B cell (primary cell): ENCODE measurements around the gene EPSTI1. TPM values are rescaled to one million over a fixed set of nuclear protein-coding genes. Genes with fewer than 3 reads are reported as not detected.
"Not testable (repeated sequence)": the region's sequence is repeated elsewhere in the genome, so short reads cannot be mapped to it uniquely, and the experiment has no call there.

ENCODE experiments used
- ATAC-seq: fragments of 200-7000 bp; cut with Tn5 transposase; one replicate; pipeline ENCODE4 v1.10.0; 2021; ENCODE audit warnings: low read depth, mild to moderate bottlenecking, moderate number of reproducible peaks, moderate library complexity
- CTCF ChIA-PET: fragments of 350-600 bp; sonication (Branson Sonifier 250); formaldehyde crosslinking; loops from one replicate; lab custom pipeline; 2021; ENCODE audit warnings: antibody characterized with exemption, inconsistent platforms; lab: Charles Lee
- POLR2A ChIA-PET: fragments of 350-600 bp; sonication (Branson Sonifier 250); formaldehyde crosslinking; loops from one replicate; lab custom pipeline; 2021; ENCODE audit warnings: antibody characterized with exemption; lab: Charles Lee
- DNase-seq: peaks from one replicate; pipeline ENCODE4 v3.0.0; 2013
- H2AFZ ChIP-seq: 2 replicates; pipeline ENCODE4 v1.6.1; 2012; ENCODE audit warnings: mild to moderate bottlenecking, low read depth, low read length; ENCODE audit not compliant: insufficient read depth, poor library complexity, severe bottlenecking
- H3K27ac ChIP-seq, 2 donors: 1 replicate in 1 of 2; 2 replicates in 1 of 2; pipeline ENCODE4 v1.5.1; 2012 to 2013; ENCODE audit warnings: low read length in 2 of 2, mild to moderate bottlenecking in 2 of 2, moderate library complexity in 1 of 2
- H3K27me3 ChIP-seq, 4 experiments: fragments of 200-600 bp in 1 of 4; sonication (generic) in 1 of 4; replicated peaks in 1 of 4; 1 replicate in 2 of 4; 2 replicates in 2 of 4; pipeline versions ENCODE4 v1.6.1 to v1.7.0; 2013 to 2016; ENCODE audit warnings: low read length in 3 of 4, mild to moderate bottlenecking in 2 of 4, mixed read lengths in 1 of 4, moderate library complexity in 1 of 4; ENCODE audit not compliant: insufficient read depth in 4 of 4, control insufficient read depth in 3 of 4; ENCODE audit errors: control extremely low read depth in 1 of 4
- H3K36me3 ChIP-seq, 2 experiments: replicated peaks in 1 of 2; 1 replicate in 1 of 2; 2 replicates in 1 of 2; pipeline versions ENCODE4 v1.6.1 to v1.7.1; 2013; ENCODE audit warnings: low read length in 1 of 2; ENCODE audit not compliant: insufficient read depth in 2 of 2, control insufficient read depth in 1 of 2; ENCODE audit errors: control extremely low read depth in 1 of 2, extremely low read depth in 1 of 2
- H3K4me1 ChIP-seq, 2 donors: fragments of 200-600 bp in 1 of 2; sonication (generic) in 1 of 2; 1 replicate in 1 of 2; 2 replicates in 1 of 2; pipeline versions ENCODE4 v1.5.1 to v1.6.1; 2013 to 2017; ENCODE audit warnings: low read length in 2 of 2; ENCODE audit not compliant: control insufficient read depth in 2 of 2, insufficient read depth in 2 of 2
- H3K4me2 ChIP-seq: replicated peaks from 2 replicates; pipeline ENCODE3; 2012; ENCODE audit warnings: mild to moderate bottlenecking, low read depth, low read length; ENCODE audit not compliant: poor library complexity, severe bottlenecking
- H3K4me3 ChIP-seq, 5 experiments: fragments of 200-600 bp in 1 of 5; sonication (generic) in 1 of 5; 1 replicate in 3 of 5; 2 replicates in 2 of 5; pipeline versions ENCODE4 v1.5.1 to v1.7.0; 2011 to 2016; ENCODE audit warnings: low read length in 4 of 5, mild to moderate bottlenecking in 4 of 5, low read depth in 2 of 5, control low read depth in 1 of 5, moderate library complexity in 1 of 5; ENCODE audit not compliant: insufficient read depth in 1 of 5; ENCODE audit errors: control extremely low read depth in 1 of 5, extremely low read depth in 1 of 5
- H3K79me2 ChIP-seq: fragments of 200-600 bp; sonication (generic); one replicate; pipeline ENCODE4 v1.6.0; 2016; ENCODE audit warnings: low read length; ENCODE audit not compliant: control insufficient read depth, insufficient read depth
- H3K9ac ChIP-seq: fragments of 200-600 bp; sonication (generic); 2 replicates; pipeline ENCODE4 v1.6.1; 2017; ENCODE audit warnings: mild to moderate bottlenecking, low read length, moderate library complexity
- H3K9me3 ChIP-seq, 3 donors: one replicate each; pipeline versions ENCODE4 v1.6.1 to v1.7.1; 2013; ENCODE audit warnings: low read length in 2 of 3; ENCODE audit not compliant: control insufficient read depth in 2 of 3, insufficient read depth in 1 of 3; ENCODE audit errors: control extremely low read depth in 1 of 3
- H4K20me1 ChIP-seq: 2 replicates; pipeline ENCODE4 v1.6.0; 2012; ENCODE audit warnings: mild to moderate bottlenecking, low read length; ENCODE audit not compliant: insufficient read depth, control insufficient read depth, poor library complexity, severe bottlenecking
- H3K27ac Mint-ChIP-seq: one replicate; pipeline ENCODE4 v1.8.0; 2021; ENCODE audit warnings: mixed read lengths
- H3K27me3 Mint-ChIP-seq: one replicate; pipeline ENCODE4 v1.8.0; 2021; ENCODE audit warnings: mixed read lengths
- H3K4me1 Mint-ChIP-seq: one replicate; pipeline ENCODE4 v1.8.0; 2021; ENCODE audit warnings: mixed read lengths
- H3K4me3 Mint-ChIP-seq: one replicate; pipeline ENCODE4 v1.8.0; 2021; ENCODE audit warnings: mixed read lengths
- H3K9me3 Mint-ChIP-seq: one replicate; pipeline ENCODE4 v1.8.0; 2022; ENCODE audit warnings: mixed read lengths; ENCODE audit not compliant: insufficient read depth
- CTCF ChIP-seq: fragments of 200-600 bp; IDR thresholded peaks from one replicate; pipeline ENCODE4 v1.8.0; 2022; ENCODE audit warnings: antibody characterized with exemption, mild to moderate bottlenecking
- EZH2 ChIP-seq: IDR thresholded peaks from 2 replicates; pipeline ENCODE4 v1.6.1; 2012; ENCODE audit warnings: borderline replicate concordance, low read depth, mild to moderate bottlenecking, moderate library complexity, low read length; ENCODE audit not compliant: insufficient read depth, poor library complexity, severe bottlenecking
- WGBS: methylation state at CpG from one replicate; pipeline ENCODE4 v1.1.5; 2013; ENCODE audit warnings: missing lambda C conversion rate; ENCODE audit not compliant: insufficient coverage; 5-methylcytosine and 5-hydroxymethylcytosine counted together
- intact Hi-C: fragments of 100-400 bp; cut with micrococcal nuclease; formaldehyde crosslinking; loops from one replicate; pipeline ENCODE4 v1.10.0; 2022
- polyA plus RNA-seq: library from polyadenylated mRNA; depleted of rRNA; stranded (reverse); fragments of >200 nt; gene quantifications from 2 replicates; pipeline ENCODE4 v1.2.3, GENCODE V29; 2012
- total RNA-seq, 2 donors: library from RNA; stranded (reverse); fragments of 120-200 nt in 1 of 2; gene quantifications; 1 replicate in 1 of 2; 2 replicates in 1 of 2; pipeline versions ENCODE4 v1.2.3 to v1.2.4, GENCODE V29; 2013 to 2022

Gene EPSTI1
- total and polyA plus RNA-seq, 2 donors (not counting 1 experiment from before 2014, with no cell fraction given): 13.4 to 41.8 TPM

- not testable (repeated sequence) for H3K9me3 Mint-ChIP-seq
Measured at GRCh38 chr13:42991233-42991897, 676 bp downstream of the EPSTI1 start.

GRCh38 chr13:42990291-42991232 is 1.5 kb downstream of the EPSTI1 start:
- WGBS: 100% methylated on average over 1 of the region's 10 CpGs
- Mint-ChIP-seq H3K4me3 (peak overlapping the region; percentile 96), H3K4me1 (peaks cover 54% of the 10 kb centered on the region), H3K27ac (peak overlapping the region; percentile 99), H3K9me3 (no peaks in the 10 kb centered on the region), H3K27me3 (no peaks in the 10 kb centered on the region)
- Histone ChIP-seq H2AFZ (peak overlapping the region; percentile 78), H3K79me2 (peaks cover 60% of the 10 kb centered on the region), H3K4me1 (peaks cover 35 to 53% of the 10 kb centered on the region in 2 donors), H3K4me2 (peak overlapping the region; percentile 74), H3K9me3 (no peaks in the 10 kb centered on the region), H3K9ac (peak overlapping the region; percentile 84), H3K27me3 (no peaks in the 10 kb centered on the region), H3K27ac (peak overlapping the region; percentile 49 to 95), H4K20me1 (no peaks in the 10 kb centered on the region), H3K4me3 (peak overlapping the region; percentile 19 to 91 (median 80)), H3K36me3 (peaks cover 0 to 2% of the 10 kb centered on the region in 2 experiments)
- DNase-seq (peak; percentile 40), ATAC-seq (no peak)
- TF ChIP-seq CTCF: no peak
- no peak for TF ChIP-seq EZH2
- intact Hi-C loops: loop anchor here (5.0 kb wide), 2 partner anchors 613 to 1282 kb away; no protein-coding TSS in a partner anchor
- ChIA-PET CTCF (interaction anchor here (1.4 to 6.7 kb wide), 7 partner anchors 9 to 95 kb away, joined by 3 to 53 read pairs (median 11); partner anchors contain the start of gene DNAJC15), POLR2A (interaction anchor here (1.0 to 3.6 kb wide), 2 partner anchors 33 to 67 kb away, joined by 3 to 19 read pairs; partner anchors contain the start of gene DNAJC15)

More at GRCh38 chr13:42991233-42991897, 676 bp downstream of the EPSTI1 start:
- H3K4me1 Mint-ChIP-seq: peaks cover 49% of the 10 kb centered on the region
- not testable (repeated sequence) for H3K9me3 ChIP-seq, H4K20me1 ChIP-seq, DNase-seq, ATAC-seq, H3K36me3 ChIP-seq, H3K27me3 Mint-ChIP-seq, H3K27me3 ChIP-seq
- H3K27ac Mint-ChIP-seq: peak overlapping the region; percentile 99
- CTCF ChIA-PET: interaction anchor here (0.8 to 6.7 kb wide), 9 partner anchors 9 to 105 kb away, joined by 3 to 53 read pairs (median 8); partner anchors contain the start of gene DNAJC15
- POLR2A ChIA-PET: interaction anchor here (0.7 to 3.6 kb wide), 12 partner anchors 9 to 108 kb away, joined by 3 to 19 read pairs (median 4); partner anchors contain the start of gene DNAJC15
- peak overlapping the region; percentile 74 for H3K4me2 ChIP-seq
- H2AFZ ChIP-seq: peak overlapping the region; percentile 78
- intact Hi-C loops: loop anchor here (5.0 kb wide), 2 partner anchors 614 to 1281 kb away; no protein-coding TSS in a partner anchor
- H3K4me3 Mint-ChIP-seq: peak overlapping the region; percentile 96
- peak overlapping the region; percentile 84 for H3K9ac ChIP-seq
- peak overlapping the region; percentile 70 to 91 (median 80) for H3K4me3 ChIP-seq
- peaks cover 30 to 47% of the 10 kb centered on the region in 2 donors for H3K4me1 ChIP-seq
- peak overlapping the region; percentile 93 to 95 for H3K27ac ChIP-seq
- WGBS: 43% methylated on average over 5 of the region's 15 CpGs
- peaks cover 52% of the 10 kb centered on the region for H3K79me2 ChIP-seq
